NCI-H748 treated with DMSO at 0.1 percent for 48 hours (cell line): ENCODE results near the gene ZFY.
"Not testable (repeated sequence)": the region's sequence is repeated elsewhere in the genome, so short reads cannot be mapped to it uniquely, and the experiment has no call there.

Experiments used
- DNase-seq: peaks from one replicate; lab custom pipeline; 2025; lab: John Stamatoyannopoulos, UW

Gene ZFY

DNA sequence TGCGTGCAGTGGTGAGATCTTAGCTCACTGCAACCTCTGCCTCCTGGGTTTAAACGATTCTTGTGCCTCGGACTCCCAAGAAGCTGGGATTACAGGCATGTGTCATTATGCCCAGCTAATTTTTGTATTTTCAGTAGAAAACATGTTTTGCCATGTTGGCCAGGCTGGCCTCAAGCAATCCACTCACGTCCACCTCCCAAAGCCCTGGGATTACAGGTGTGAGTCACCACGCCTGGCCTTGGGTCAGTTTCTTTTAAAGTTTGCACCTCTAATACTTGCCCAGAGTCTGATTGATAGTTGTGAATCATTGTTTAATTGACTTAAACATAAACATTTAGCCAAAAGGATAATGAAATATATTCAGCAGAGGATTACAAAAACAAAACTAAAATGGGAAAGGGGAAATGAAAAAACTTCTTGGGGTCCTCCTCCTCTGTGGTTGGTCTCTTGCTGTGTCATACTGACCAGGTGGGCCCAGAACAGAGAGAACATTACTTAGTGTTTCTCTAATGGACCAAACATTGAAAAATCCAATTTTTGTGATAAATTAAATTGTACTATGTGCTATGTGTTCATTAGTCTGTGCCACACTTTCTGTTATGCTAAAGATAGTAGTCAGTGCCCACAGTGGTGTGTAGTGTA lies 38.0 kb downstream of the ZFY start:
- DNase-seq: no peak

DNA sequence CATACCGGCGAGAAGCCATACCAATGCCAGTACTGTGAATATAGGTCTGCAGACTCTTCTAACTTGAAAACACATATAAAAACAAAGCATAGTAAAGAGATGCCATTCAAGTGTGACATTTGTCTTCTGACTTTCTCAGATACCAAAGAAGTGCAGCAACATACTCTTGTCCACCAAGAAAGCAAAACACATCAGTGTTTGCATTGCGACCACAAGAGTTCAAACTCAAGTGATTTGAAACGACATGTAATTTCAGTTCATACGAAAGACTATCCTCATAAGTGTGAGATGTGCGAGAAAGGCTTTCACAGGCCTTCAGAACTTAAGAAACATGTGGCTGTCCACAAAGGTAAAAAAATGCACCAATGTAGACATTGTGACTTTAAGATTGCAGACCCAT lies 44.1 kb downstream of the ZFY start:
- DNase-seq: no peak

DNA sequence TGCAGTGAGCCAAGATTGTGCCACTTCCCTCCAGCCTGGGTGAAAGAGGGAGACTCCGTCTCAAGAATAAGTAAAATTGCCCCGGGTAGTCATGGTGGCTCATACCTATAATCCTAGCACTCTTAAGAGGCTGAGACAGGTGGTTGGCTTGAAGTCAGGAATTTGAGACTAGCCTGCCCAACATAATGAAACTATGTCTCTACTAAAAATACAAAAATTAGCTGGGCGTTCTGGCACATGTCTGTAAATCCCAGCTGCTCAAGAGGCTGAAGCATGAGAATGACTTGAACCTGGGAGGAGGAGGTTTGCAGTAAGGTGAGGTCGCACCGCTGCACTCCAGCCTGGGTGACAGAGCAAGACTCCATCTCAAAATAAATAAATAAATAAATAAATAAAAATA lies 49.3 kb downstream of the ZFY start:
- no peak for DNase-seq

DNA sequence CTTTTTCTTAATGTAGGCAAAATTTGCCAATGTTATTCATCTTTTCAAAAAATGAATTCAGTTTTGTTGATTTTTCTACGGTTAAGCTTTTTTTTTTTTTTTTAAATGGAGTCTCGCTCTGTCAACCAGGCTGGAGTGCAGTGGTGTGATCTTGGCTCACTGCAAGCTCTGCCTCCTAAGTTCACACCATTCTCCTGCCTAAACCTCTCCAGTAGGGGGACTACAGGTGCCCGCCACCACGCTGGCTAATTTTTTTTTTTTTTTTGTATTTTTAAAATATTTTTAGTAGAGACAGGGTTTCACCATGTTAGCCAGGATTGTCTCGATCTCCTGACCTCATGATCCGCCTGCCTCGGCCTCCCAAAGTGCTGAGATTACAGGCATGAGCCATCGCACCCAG lies 52.0 kb downstream of the ZFY start:
- DNase-seq: not testable (repeated sequence)

DNA sequence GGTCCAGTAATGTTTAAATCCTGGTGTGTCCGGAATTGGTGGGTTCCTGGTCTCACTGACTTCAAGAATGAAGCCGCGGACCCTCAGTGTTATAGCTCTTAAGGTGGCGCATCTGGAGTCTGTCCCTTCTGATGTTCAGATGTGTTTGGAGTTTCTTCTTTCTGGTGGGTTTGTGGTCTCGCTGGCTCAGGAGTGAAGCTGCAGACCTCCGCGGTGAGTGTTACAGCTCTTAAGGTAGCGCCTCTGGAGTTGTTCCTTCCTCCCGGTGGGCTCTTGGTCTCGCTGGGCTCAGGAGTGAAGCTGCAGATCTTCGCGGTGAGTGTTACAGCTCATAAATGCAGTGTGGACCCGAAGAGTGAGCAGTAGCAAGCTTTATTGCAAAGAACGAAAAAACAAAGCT lies 62.2 kb downstream of the ZFY start:
- DNase-seq: not testable (repeated sequence)

DNA sequence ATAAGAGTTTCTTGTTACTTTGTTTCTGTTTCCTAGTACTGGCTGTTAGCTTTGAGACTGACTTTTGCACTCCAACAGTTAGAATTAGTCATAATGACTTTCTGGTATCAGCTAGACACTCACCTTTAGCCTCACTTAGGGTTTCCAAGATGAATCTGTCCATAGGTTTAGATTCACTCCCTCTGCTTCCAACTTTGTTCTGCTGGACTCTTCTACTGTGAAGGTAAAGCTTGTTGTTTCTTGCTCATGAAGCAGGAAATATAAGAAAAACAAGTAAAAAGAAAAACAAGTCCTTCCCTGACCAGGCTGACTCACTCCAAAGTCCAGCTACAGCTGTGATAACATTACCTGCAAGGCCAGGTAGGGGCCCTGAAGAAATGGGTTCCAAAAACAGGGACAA lies 67.0 kb downstream of the ZFY start:
- DNase-seq: no peak

DNA sequence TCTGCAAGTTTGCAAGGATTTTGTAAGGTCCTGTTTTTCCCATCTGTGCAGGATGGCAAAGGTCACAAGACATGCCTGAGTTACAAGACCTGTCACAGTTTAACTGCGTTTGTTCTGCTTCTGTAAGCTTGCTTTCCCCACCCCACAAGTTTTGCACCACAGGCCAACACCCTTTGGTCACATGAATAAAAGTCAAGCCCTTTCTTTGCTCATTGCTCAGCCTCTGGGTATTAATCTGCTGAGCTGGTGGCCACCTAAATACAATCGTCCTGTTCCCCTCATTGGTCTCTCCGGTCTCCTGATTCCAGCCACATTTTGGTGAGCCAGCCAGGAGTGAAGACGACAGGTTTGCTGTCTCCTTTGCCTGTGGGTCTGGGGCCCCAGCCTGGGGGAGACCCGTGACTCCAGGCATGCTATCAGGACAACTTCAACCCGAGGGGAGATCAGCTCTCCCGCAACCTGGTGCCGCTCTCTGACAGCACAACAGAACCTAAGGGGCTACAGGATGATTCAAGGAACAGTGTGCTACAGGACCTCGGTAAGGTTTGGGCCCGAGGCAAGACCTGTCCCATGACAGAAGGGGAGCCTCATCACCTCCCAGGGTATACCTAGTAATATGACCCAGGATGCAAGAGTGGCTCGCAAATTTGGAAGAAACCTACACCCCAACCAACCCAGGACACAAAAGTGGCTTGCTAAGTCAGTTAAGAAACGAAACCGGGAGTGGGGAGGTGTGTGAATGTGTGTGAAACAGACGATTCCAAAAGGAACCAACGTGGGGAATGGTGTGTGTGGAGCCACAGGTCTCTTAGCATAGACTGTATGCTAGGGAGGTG lies 67.7 kb downstream of the ZFY start:
- DNase-seq: no peak

DNA sequence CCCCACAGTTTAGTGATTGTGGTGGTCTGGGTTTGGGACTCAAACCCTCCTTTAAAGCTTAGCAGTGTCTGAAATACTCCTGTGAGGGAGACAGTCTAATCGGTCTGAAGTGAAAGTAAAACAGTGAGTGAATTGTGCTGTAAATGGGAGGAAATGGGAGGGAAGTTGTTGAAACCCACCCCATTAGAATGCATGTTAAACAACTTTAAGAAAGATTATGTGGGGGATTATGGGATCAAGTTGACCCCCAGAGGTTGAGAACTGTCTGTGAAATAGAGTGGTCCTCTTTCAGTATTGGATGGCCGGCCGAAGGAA lies 68.3 kb downstream of the ZFY start:
- no peak for DNase-seq

DNA sequence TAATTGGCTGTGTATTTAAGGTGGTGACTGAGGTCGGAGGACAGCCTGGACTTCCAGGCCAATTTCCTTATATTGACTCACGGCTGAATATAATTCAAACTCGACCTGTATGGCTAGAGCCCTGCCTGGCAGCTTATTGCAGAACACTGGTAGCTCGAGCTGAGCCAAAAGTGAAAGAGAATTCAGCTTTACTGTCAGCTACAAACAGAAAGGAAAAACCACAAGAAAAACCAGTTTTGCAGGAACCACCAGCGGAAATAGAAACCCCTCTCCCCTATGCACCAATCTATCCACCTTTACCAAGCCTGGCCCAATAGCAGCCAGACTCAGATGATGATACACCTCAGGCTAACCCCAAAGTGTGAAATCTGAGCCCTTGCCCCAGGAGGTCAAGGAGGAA lies 68.7 kb downstream of the ZFY start:
- DNase-seq: no peak

DNA sequence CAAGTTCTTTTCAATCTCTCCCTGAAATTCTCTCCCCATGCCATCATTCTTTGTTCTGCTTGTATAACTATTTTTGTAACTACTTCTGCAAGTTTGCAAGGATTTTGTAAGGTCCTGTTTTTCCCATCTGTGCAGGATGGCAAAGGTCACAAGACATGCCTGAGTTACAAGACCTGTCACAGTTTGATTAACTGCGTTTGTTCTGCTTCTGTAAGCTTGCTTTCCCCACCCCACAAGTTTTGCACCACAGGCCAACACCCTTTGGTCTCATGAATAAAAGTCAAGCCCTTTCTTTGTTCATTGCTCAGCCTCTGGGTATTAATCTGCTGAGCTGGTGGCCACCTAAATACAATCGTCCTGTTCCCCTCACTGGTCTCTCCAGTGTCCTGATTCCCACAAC lies 70.8 kb downstream of the ZFY start:
- not testable (repeated sequence) for DNase-seq

DNA sequence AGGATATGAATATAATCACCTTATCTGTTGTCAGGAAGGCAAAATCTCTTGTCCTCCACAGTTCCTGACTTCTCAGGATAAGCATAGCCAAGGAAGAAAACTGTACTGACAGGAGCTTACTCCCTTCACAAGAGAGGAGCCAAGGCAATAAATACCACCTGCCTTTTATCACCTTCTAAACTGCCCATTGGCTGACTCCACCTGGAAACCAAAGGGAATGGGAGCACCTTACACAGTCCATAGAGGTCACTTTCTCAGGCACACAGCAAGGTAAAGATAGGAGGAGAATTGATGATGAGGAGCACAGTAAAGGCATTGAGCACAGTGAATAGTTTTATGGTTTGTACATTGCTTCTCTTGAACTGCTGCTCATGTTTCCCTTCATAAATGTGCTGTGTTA lies 72.8 kb downstream of the ZFY start:
- no peak for DNase-seq

DNA sequence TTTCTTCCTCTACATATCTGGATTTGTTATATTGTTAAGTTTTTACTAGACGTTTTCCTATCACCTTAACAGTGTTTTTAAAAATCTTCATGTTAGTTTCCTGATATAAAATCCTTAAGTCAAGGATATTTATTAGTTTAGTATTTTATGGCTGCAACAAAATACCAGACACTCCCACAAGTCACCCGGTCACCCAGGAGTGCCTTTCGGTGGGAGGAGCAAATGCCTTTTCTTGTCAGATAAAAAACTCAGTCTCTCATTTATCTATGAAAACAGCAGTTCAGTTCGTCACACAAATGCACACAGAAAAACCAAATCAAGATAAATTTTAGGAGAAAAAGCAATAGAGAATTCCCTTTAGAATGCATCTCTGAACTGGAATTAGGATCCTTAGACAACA lies 77.0 kb downstream of the ZFY start:
- no peak for DNase-seq

DNA sequence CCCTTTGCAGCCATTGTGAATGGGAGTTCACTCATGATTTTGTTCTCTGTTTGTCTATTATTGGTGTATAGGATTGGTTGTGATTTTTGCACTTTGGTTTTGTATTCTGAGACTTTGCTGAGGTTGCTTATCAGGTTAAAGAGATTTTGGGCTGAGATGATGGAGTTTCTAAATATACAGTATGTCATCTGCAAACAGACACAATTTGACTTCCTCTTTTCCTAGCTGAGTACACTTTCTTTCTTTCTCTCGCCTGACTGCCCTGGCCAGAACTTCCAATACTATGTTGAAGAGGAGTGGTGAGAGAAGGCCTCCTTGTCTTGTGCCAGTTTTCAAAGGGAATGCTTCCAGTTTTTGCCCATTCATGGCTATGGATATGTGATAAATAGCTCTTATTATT lies 81.4 kb downstream of the ZFY start:
- DNase-seq: no peak

DNA sequence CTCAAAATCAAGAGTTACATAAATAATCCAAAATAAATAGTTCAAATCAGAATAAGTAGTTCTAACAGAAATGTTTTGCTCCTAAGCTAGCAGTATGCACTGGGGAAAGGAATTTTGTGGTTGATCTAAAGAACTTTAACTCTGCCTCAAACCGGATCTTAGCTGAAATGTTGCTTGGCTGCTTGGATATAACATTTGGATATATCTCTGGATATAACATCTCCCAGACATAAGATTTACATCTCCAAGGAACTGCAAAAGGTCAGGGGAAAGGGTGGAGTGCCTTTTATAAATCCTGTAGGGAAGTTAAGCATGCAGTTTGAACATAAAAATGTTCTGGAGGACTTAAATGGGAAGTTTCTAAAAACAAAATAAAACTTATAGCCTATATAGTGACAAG lies 83.4 kb downstream of the ZFY start:
- DNase-seq: no peak

DNA sequence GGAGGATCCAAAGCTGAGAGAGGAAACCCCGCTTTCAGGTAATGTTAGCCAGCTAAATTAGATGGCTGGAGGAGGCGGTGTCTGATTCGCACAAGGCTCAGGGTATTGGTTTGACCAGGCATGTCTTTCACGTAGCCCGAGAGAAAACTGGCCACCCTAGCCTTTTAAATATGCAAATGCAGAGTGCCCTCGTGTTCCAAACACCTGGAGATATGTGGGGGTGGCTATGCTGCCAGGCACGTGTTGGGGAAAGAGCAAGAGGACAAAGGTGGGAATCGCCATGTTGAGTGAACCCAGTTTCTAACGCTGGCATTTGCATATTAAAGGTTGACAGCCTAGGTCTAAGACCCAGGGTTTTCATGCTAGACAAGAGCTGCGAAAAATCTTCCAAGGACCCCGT lies 84.4 kb downstream of the ZFY start:
- no peak for DNase-seq

DNA sequence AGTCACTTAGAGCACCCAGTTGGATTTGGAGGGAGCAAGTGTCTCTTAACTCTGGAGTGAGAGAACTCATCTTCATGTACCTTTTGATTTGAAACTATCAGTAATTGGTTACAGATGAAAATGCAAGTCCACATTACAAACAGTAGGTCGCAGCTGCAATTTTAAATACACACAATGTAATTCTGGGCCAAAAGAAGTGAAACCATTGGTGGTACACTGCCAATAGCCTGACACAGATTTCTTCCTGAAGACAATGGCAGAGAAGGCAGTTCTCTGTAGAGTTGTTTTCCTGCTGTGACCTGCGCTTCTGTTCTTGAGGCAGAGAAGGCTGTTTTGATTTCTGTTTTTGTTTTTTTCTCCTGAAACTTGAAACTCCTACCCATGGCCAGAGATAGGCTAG lies 86.0 kb downstream of the ZFY start:
- no peak for DNase-seq

DNA sequence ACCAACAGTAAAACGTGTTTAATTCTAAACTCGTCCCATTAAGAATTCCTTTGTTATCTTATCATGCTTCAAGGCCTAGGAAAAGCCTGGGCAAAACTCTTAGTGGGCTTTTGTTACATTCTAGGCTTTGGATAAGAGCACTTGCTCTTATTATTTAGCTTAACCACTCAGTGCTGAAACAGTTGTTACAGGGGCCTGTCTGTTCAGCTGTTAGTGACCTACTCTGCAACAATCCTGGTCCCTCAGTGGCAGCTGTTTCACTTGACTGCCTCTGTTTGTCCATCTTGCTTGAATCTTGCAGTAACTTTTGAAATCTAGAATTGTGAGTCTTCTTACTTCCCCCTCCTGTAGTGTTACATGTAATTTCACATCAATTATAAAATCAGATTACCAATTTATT lies 88.4 kb downstream of the ZFY start:
- DNase-seq: no peak

DNA sequence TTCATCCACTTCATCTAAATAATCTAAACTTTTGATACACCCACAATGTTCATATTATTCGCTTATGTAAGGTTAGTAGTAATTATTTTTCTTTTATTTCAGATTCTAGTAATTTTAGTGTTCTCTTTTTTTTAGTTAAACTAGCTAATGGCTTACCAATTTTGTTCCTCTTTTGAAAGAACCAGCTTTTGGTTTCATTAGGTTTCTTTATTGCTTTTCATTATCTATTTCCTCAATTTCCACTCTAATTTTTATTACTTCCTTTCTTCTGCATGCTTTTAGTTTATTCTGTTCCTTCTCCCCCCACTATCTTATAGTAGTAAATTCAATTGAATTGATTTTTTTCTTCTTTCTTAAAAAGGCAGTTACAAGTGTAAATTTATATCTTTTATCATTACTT lies 90.2 kb downstream of the ZFY start:
- no peak for DNase-seq
